Astrocyte of the spinal cord (primary cell): Measurements from ENCODE around the gene C11orf58.

Experiments used
- DNase-seq: peaks from one replicate; pipeline ENCODE4 v3.0.0; 2011; ENCODE audit warnings: low read depth, low spot score
- H3K4me3 ChIP-seq: 2 replicates; pipeline ENCODE4 v1.5.1; 2011; ENCODE audit warnings: low read depth, mild to moderate bottlenecking, low read length, moderate library complexity
- in situ Hi-C: cut with HindIII; loops from 2 replicates; pipeline ENCODE4 v1.10.0; 2017; ENCODE audit warnings: low sequenced_read_pairs
- TF ChIP-seq, protein P1 (sequence below): IDR thresholded peaks from 2 replicates; pipeline ENCODE4 v1.5.1; 2012; ENCODE audit warnings: low read depth, mild to moderate bottlenecking, low read length, inconsistent platforms

C11orf58 gene

DNA sequence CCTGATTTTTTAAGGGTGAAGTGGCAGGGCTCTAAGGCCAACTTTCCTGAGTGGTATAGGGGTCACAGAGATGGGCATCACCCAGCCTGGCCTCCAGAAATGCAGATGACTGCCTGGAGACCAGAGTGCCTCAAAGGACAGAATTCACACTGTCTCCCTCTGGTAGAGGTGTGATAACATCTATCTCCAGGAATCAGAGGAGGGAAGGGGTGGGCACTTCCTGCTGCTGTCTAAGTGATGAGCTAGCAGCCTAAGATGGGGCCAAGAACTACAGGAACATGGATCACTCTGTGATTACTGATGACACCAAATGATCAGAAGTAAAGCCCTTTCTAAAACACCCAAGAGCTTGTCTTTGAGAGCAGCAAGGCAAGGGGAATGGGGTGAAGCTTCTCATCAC, 61.9 kb downstream of the C11orf58 start:
- DNase-seq, result no peak
- TF ChIP-seq, protein P1, sequence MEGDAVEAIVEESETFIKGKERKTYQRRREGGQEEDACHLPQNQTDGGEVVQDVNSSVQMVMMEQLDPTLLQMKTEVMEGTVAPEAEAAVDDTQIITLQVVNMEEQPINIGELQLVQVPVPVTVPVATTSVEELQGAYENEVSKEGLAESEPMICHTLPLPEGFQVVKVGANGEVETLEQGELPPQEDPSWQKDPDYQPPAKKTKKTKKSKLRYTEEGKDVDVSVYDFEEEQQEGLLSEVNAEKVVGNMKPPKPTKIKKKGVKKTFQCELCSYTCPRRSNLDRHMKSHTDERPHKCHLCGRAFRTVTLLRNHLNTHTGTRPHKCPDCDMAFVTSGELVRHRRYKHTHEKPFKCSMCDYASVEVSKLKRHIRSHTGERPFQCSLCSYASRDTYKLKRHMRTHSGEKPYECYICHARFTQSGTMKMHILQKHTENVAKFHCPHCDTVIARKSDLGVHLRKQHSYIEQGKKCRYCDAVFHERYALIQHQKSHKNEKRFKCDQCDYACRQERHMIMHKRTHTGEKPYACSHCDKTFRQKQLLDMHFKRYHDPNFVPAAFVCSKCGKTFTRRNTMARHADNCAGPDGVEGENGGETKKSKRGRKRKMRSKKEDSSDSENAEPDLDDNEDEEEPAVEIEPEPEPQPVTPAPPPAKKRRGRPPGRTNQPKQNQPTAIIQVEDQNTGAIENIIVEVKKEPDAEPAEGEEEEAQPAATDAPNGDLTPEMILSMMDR, result no peak
- no peak overlapping the region for H3K4me3 ChIP-seq
- in situ Hi-C loops, result no loop called here

DNA sequence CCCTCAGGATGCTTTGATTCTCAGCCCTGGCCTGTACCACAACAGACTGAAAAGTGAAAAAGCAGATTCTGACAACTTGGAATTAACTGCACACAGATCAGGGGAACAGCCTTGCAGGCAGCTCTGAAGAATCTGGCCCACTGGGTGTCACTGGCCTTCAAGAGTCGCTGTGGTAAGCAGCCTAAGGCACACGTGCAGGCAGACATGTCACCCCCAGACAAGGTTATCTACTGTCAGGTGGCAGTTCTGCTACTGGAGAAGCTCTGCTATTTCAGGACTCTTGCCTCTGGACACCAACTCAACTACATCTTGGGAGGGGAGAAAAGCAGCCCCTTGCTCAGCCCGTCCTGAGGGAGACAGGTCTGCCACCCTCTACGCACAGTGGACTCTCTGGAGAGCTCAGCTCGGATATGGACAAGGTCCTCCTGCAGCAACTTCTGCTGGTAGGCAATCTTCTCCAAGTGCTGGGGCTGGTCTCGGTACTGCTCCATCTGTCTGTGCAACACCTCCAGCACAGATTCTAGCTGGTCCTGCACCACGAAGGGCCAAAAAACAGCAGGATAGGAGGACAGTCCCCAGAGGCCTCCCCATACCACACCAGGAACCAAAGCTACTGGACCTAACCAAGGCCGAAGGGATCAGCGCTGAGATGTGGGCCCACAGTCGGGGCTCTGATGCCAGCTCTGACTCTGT, 63.0 kb downstream of the C11orf58 start:
- TF ChIP-seq, protein P1, result no peak
- no peak overlapping the region for H3K4me3 ChIP-seq
- no peak for DNase-seq
- in situ Hi-C loops, result no loop called here

DNA sequence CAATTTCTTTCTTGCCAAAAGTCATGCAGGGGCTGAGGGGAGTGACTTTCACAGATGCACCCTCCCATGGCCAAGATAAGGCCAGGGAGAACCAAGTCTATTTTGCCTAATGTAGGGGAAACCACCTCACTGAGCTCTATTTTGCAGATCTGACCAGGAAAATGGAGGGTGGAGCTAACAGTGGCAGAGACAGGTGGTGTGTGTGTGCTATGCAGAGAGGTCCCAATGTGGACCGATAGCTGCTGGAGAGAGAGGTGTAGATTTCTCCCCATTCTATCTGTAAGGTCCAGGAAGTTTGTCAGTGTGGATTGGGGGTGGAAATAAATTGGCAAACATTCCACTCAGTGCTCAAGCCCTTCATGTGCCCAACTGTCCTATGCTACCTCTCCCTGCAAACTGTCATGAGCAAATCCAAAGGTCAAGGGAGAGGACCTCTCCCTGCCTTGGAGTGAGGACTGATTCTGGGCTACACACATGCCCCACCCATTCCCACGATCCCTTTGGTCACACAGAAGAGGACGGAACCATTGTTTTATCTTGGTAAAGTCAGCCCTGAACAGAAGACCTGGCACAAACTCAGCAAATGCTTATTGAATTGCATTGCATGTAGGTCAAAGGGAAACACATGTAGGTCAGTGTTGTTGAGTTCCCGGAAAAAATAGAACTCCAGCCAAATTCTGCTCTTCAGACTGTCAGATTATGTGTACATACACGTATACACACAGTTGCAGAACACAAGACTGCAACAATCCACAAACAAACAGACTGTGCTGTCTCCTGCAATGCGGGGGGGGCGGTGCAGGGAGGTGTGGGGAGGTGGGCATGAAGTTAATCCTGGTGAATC, 65.9 kb downstream of the C11orf58 start:
- in situ Hi-C loops, result no loop called here
- TF ChIP-seq, protein P1, result no peak
- H3K4me3 ChIP-seq, result no peak overlapping the region
- peak; percentile 25 for DNase-seq

DNA sequence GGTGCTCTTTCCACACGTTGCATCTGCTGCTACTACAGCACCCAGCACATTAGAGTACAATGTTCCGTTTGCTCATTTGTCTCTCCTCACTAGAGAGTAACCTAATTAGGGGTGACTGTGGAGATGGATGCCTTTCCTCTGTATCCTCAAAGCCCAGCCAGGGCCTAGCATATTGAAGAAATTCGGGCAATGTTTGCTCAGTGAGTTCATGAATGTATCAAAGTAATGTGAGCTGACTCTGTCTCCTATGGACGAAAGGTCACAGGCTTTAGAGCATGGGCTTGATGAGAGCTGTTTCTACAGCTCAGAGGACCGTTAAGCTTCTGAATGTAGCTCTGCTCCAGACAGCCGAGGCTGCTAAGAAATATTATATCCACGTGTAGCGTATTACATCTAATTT, 67.5 kb downstream of the C11orf58 start:
- in situ Hi-C loops, result no loop called here
- peak; percentile 70 for DNase-seq
- TF ChIP-seq, protein P1, result no peak
- no peak overlapping the region for H3K4me3 ChIP-seq

DNA sequence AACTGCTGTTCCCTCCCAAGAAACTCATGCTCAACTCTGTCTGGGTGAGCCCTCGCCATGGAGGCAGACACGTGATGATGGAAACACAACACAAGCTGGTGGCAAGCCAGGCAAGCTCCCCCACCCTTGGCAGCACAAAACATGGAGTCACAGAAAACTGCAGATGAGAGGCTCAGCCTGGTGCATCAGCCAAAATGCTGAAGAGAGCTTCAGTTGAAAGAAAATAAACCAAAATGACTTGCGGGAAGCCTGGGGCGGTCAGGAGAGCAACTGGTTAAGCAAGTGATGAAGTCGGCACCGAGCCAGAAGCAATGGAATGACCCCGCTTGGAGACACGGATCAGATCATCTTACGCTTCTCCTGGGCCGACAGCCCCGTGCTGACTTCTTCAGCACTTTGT, 68.3 kb downstream of the C11orf58 start:
- H3K4me3 ChIP-seq, result no peak overlapping the region
- TF ChIP-seq, protein P1, result no peak
- peak; percentile 67 for DNase-seq
- in situ Hi-C loops, result no loop called here

DNA sequence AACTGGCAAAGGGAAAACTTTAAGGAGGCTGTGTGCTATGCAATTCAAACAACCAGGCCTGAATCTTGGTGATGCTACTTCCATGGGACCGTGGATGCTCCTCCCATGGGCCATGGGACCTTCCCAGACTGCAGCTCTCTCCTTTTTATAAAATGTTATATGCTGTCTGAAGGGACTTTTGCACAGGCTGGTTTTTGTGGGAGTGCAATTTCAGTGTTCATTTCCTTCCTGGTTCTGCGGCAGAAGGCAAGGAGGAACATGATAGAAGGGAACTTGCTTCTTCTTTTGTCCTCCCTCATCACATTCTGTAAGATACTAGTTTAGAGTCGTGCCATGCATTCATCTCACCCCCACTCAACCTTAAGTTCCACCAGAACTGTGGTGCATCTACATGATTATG, 68.9 kb downstream of the C11orf58 start:
- no peak overlapping the region for H3K4me3 ChIP-seq
- in situ Hi-C loops, result no loop called here
- TF ChIP-seq, protein P1, result no peak
- DNase-seq, result no peak
